ENCODE measurements around the gene DPYSL5.

DNA sequence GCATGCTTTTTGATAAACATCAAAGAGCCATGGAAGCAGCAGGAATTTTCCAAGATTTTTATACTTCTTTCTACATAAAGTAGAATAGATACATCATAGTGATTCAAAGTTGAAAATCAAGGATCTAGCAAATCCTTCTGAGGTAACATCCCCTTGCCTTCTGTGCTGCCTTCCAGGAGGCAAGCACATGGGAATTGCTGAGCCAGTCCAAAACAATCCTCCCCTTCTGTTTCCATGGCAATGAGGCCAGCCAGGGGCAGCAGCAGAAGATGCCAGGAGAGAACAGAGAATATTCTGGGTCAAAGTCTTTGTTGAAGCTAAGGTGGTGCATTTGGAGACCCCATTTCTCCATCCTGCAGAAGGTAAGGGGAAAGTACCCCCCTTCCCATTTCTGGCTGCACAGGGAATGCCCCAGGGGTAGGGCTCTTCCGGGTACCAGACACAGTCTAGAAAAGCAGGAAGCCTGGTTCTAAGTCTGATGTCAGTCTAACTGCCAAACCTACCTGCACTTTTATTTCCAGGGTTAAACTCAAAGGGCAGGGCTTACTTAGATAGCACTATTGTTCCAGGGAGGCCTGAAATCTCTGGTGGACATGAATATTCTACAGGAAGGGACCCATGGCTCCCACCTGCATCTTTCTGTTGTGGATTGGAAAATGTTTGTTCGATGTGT is 40.0 kb upstream of the DPYSL5 start:
- no peak for TF ChIP-seq EZH2 (IDR thresholded peaks at IDR 0.05; ENCODE audit: low read length, unreplicated experiment)
- TF ChIP-seq, protein P1, sequence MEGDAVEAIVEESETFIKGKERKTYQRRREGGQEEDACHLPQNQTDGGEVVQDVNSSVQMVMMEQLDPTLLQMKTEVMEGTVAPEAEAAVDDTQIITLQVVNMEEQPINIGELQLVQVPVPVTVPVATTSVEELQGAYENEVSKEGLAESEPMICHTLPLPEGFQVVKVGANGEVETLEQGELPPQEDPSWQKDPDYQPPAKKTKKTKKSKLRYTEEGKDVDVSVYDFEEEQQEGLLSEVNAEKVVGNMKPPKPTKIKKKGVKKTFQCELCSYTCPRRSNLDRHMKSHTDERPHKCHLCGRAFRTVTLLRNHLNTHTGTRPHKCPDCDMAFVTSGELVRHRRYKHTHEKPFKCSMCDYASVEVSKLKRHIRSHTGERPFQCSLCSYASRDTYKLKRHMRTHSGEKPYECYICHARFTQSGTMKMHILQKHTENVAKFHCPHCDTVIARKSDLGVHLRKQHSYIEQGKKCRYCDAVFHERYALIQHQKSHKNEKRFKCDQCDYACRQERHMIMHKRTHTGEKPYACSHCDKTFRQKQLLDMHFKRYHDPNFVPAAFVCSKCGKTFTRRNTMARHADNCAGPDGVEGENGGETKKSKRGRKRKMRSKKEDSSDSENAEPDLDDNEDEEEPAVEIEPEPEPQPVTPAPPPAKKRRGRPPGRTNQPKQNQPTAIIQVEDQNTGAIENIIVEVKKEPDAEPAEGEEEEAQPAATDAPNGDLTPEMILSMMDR (conservative IDR thresholded peaks at IDR 0.05; ENCODE audit: low read depth, low read length), result no peak
